HG02970 (cell line): ENCODE measurements around the gene PIM1.

ENCODE experiments used
- ATAC-seq: cut with Tn5 transposase; IDR thresholded peaks from one replicate; pipeline ENCODE4 v1.9.1; 2021; ENCODE audit warnings: mild to moderate bottlenecking, moderate library complexity, moderate number of reproducible peaks; ENCODE audit not compliant: unreplicated experiment, low FRiP score

PIM1 gene

DNA sequence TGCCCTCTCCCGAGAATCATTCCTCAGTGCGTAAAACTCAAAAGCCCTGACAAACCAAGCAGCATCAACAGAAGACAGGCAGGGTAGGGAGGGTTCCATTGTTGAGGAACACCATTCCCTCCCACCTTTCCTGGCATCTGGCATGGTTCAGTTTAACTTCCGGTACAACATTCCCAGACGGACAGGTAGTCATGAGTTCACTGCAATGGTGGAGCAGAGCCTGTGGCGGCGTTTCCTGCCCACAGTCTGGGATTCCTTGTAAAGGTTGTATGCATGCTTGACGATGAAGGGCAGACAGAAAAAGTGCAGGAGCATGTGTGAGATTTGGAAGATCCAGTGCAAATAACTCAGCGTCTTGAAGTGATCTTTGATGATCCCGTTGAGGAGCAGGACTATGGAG lies 42.3 kb downstream of the PIM1 start:
- no peak for ATAC-seq

DNA sequence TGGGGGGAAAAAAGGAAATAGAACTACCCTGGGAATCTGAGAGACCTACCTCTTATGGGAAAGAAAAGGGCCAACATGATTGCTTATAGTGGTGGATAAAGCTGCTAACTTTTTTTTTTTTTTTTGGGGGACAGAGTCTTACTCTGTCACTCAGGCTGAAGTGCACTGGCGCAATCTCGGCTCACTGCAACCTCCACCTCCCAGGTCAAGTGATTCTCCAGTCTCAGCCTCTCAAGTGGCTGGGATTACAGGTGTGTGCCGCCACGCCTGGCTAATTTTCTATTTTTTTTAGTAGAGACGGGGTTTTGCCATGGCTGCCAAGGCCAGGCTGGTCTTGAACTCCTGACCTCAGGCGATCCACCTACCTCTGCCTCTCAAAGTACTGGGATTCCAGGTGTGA lies 48.1 kb downstream of the PIM1 start:
- ATAC-seq: no peak

DNA sequence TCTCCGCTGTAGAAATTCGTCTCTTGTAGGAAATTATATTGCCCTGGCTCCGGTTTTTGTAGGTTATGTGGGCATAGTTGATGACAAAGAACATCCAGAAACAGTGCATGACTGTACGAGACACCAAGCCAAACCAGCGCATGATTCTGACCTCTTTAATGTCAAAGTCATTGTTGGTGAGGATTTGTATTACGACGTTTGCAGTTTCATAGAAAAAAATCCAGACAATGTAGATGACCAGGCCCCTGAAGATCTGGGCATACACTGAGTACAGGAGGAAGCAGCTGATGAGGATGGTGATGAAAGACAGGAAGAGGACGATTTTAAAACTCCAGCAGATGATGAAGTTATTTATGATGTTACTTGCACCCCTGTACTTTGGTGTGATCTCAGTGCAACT lies 48.6 kb downstream of the PIM1 start:
- no peak for ATAC-seq

DNA sequence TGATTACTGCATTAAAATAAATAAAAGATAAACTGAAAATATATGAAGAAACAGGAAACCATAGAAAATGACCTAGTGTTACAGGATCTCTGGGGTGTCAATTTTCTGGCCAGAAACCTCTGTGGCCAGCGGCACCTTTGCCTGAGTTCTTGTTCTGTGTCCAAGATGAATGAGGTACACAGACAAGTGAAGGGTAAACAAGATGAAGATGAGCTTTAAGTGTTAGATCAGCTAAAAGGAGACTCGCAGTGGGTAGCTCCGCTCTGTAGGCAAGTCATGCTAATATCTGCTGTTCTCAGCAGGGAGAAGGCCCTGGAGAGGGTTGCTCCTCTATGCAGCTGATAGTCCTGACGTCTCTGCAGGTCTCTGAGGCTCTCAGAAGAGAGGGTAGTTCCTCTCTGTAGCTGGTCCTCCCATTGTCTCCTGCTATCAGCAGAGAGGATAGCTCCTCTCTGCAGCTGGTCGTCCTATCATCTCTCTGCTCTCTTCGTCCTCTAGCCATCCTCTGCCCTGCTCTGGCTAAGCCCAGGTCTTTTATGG lies 51.7 kb downstream of the PIM1 start:
- no peak for ATAC-seq

DNA sequence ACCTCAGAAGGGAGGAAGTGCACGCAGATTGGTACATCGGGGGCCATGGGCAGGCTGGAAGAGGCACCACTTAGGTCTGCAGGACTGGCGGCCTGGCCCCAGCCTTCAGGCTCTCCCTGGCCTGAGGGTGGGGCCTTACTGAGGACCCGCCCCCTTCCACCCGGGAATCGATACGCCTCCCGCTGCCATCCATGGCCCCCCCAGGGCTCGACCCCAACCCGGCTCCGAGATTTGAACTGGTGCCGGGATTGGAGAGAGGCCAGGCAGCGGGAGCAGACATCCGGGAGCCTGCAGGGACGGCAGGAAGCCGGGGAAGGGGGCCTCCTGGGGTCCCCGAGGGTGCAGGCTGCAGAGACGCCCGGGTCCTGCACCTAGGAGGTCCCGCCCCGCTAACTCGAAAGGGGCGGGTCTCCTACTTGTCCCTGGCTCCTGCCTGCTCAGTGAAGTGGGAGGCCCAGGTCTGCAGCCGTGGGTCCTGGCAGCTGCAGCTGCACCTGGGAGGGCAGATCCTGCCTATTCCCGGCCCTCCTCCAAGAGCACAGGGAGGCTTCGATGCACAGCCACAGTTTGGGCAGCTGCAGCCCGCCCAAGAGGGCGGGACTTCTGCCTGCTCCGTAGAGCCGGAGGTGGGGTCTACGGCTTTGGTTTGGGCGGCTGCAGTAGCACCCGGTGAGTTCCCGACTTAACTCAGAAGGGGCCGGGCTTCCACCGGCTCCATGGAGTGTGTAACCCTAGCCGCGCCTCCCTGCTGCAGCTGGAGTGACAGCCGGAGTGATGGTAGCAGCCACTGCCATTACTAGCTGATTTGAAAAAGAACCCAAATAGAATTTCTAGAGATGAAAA lies 52.4 kb downstream of the PIM1 start:
- peak; percentile 64 for ATAC-seq

DNA sequence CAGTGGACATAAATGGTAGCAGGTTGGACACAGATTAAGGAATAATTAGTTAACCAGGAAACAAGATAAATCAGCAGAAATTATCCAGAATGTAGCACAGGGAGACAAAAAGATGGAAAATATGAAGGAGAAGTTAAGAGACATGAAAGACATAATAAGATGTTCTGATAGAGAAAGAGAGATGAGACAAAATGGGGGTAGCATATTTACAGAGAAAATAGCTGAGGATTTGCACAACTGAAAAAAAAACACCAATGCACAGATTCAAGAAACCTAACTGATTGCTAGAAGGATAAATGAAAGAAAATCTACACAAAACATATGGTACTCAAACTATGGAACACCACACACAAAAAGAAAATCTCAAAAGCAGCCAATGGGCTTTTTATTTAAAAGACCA lies 53.0 kb downstream of the PIM1 start:
- no peak for ATAC-seq
